Measurements from ENCODE around the gene CMAS. TPM values are rescaled to one million over a fixed set of nuclear protein-coding genes. Genes with fewer than 3 reads are reported as not detected.
"Not testable (repeated sequence)": the region's sequence is repeated elsewhere in the genome, so short reads cannot be mapped to it uniquely, and the experiment has no call there.

The CMAS gene
- total and polyA plus RNA-seq, 4 experiments from 2014 or later: 20.1 to 54.0 (median 32.7) TPM

GRCh38 chr12:22083167-22083566 is 37.1 kb downstream of the CMAS start:
- DNase-seq: peak; percentile 38 to 55 (median 51)
- peaks cover 0 to 3% (median 0%) of the 10 kb centered on the region in 8 donors for H3K9me3 Mint-ChIP-seq
- intact Hi-C loops (cut with micrococcal nuclease): loop anchor here (1.0 kb wide), 5 partner anchors 90 to 549 kb away; no protein-coding TSS in a partner anchor
- H3K36me3 ChIP-seq (ENCODE audit: insufficient read depth, low read length): no peaks in the 10 kb centered on the region
- H3K27ac ChIP-seq (ENCODE audit: low read depth, low read length): no peak overlapping the region
- H3K9me3 ChIP-seq (ENCODE audit: control insufficient read depth in 1 of 2, low read length in 2 of 2): no peaks in the 10 kb centered on the region
- H3K4me1 ChIP-seq (ENCODE audit: insufficient read depth, low read length): no peaks in the 10 kb centered on the region
- no peaks in the 10 kb centered on the region for H3K27me3 ChIP-seq (ENCODE audit: insufficient read depth, low read length)
- H3K4me3 Mint-ChIP-seq: no peak overlapping the region
- CTCF ChIA-PET (ENCODE audit: partially characterized antibody): interaction anchor here (0.6 to 9.7 kb wide), 22 partner anchors 10 to 521 kb away, joined by 3 to 110 read pairs (median 6); no protein-coding TSS in a partner anchor
- POLR2A ChIA-PET (ENCODE audit: partially characterized antibody): interaction anchor here (2.1 kb wide), 1 partner anchor 252 kb away, joined by 9 read pairs; no protein-coding TSS in a partner anchor
- no peak overlapping the region for H3K4me3 ChIP-seq (ENCODE audit: low read length in 2 of 2)
- no peaks in the 10 kb centered on the region for H3K4me1 Mint-ChIP-seq
- H3K27me3 Mint-ChIP-seq: no peaks in the 10 kb centered on the region
- H3K36me3 Mint-ChIP-seq: no peaks in the 10 kb centered on the region
- H3K27ac Mint-ChIP-seq: no peak overlapping the region

DNA sequence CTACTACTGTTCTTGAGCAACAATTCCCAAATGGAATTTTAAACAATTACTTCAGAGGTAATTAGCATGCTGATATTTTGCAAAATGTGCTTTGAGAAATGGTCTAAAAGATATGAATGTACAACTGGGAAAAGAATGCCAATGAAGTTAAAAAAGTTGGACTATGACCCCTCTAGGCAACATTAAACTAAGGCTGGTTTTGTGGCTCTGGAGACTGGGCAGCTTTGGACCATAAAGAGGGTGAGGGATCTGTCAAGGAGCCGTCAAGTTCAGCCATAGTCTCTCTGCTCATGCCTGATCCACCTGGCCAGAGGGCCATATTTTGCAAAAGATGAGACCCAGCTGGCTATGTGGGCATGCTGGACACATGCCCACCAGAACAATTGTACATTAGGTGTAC is 38.8 kb downstream of the CMAS start:
- H3K9me3 ChIP-seq (ENCODE audit: control insufficient read depth in 1 of 2, low read length in 2 of 2): no peaks in the 10 kb centered on the region
- Mint-ChIP-seq H3K36me3 (no peaks in the 10 kb centered on the region), H3K27me3 (peaks cover 0 to 3% of the 10 kb centered on the region in 2 donors), H3K9me3 (no peaks in the 10 kb centered on the region), H3K27ac (no peak overlapping the region), H3K4me1 (no peaks in the 10 kb centered on the region), H3K4me3 (no peak overlapping the region)
- intact Hi-C loops (cut with micrococcal nuclease): no loop called here
- H3K27me3 ChIP-seq (ENCODE audit: insufficient read depth, low read length): no peaks in the 10 kb centered on the region
- H3K36me3 ChIP-seq (ENCODE audit: insufficient read depth, low read length): no peaks in the 10 kb centered on the region
- H3K4me3 ChIP-seq (ENCODE audit: low read length in 2 of 2): no peak overlapping the region
- H3K27ac ChIP-seq (ENCODE audit: low read depth, low read length): no peak overlapping the region
- no peaks in the 10 kb centered on the region for H3K4me1 ChIP-seq (ENCODE audit: insufficient read depth, low read length)
- ChIA-PET POLR2A (ENCODE audit: partially characterized antibody) (no interaction called here), CTCF (ENCODE audit: partially characterized antibody) (interaction anchor here (1.7 to 2.7 kb wide), 2 partner anchors 246 to 375 kb away, joined by 3 to 11 read pairs; no protein-coding TSS in a partner anchor)
- DNase-seq: no peak

GRCh38 chr12:22088886-22089285 is 42.9 kb downstream of the CMAS start:
- no peaks in the 10 kb centered on the region for H3K36me3 Mint-ChIP-seq
- no peak overlapping the region for H3K4me3 Mint-ChIP-seq
- H3K9me3 ChIP-seq (ENCODE audit: control insufficient read depth in 1 of 2, low read length in 2 of 2): no peaks in the 10 kb centered on the region
- H3K9me3 Mint-ChIP-seq: no peaks in the 10 kb centered on the region
- no peaks in the 10 kb centered on the region for H3K4me1 ChIP-seq (ENCODE audit: insufficient read depth, low read length)
- no peaks in the 10 kb centered on the region for H3K36me3 ChIP-seq (ENCODE audit: insufficient read depth, low read length)
- intact Hi-C loops (cut with micrococcal nuclease): no loop called here
- no peaks in the 10 kb centered on the region for H3K27me3 ChIP-seq (ENCODE audit: insufficient read depth, low read length)
- POLR2A ChIA-PET (ENCODE audit: partially characterized antibody): no interaction called here
- CTCF ChIA-PET (ENCODE audit: partially characterized antibody): interaction anchor here (0.6 to 1.4 kb wide), 5 partner anchors 10 to 369 kb away, joined by 3 to 4 read pairs (median 3); no protein-coding TSS in a partner anchor
- no peak overlapping the region for H3K27ac ChIP-seq (ENCODE audit: low read depth, low read length)
- no peaks in the 10 kb centered on the region for H3K4me1 Mint-ChIP-seq
- H3K27ac Mint-ChIP-seq: no peak overlapping the region
- no peak overlapping the region for H3K4me3 ChIP-seq (ENCODE audit: low read length in 2 of 2)
- peaks cover 0 to 3% of the 10 kb centered on the region in 2 donors for H3K27me3 Mint-ChIP-seq
- DNase-seq: no peak

GRCh38 chr12:22089486-22089885 is 43.5 kb downstream of the CMAS start:
- no peaks in the 10 kb centered on the region for H3K27me3 ChIP-seq (ENCODE audit: insufficient read depth, low read length)
- Mint-ChIP-seq H3K9me3 (no peaks in the 10 kb centered on the region), H3K27ac (no peak overlapping the region), H3K36me3 (no peaks in the 10 kb centered on the region), H3K4me1 (no peaks in the 10 kb centered on the region), H3K4me3 (no peak overlapping the region), H3K27me3 (peaks cover 0 to 3% of the 10 kb centered on the region in 2 donors)
- H3K36me3 ChIP-seq (ENCODE audit: insufficient read depth, low read length): no peaks in the 10 kb centered on the region
- CTCF ChIA-PET (ENCODE audit: partially characterized antibody): interaction anchor here (0.8 to 1.7 kb wide), 3 partner anchors 11 to 370 kb away, joined by 3 read pairs; no protein-coding TSS in a partner anchor
- H3K9me3 ChIP-seq (ENCODE audit: control insufficient read depth in 1 of 2, low read length in 2 of 2): no peaks in the 10 kb centered on the region
- POLR2A ChIA-PET (ENCODE audit: partially characterized antibody): no interaction called here
- intact Hi-C loops (cut with micrococcal nuclease): no loop called here
- DNase-seq: no peak
- no peak overlapping the region for H3K4me3 ChIP-seq (ENCODE audit: low read length in 2 of 2)
- H3K27ac ChIP-seq (ENCODE audit: low read depth, low read length): no peak overlapping the region
- H3K4me1 ChIP-seq (ENCODE audit: insufficient read depth, low read length): no peaks in the 10 kb centered on the region

- H3K4me1 Mint-ChIP-seq: peaks cover 7 to 17% (median 13%) of the 10 kb centered on the region in 4 donors
- H3K27ac Mint-ChIP-seq; H3K27me3 ChIP-seq (ENCODE audit: insufficient read depth, low read length); H3K4me3 ChIP-seq (ENCODE audit: low read length in 2 of 2); H3K36me3 ChIP-seq (ENCODE audit: insufficient read depth, low read length); H3K9me3 Mint-ChIP-seq; H3K9me3 ChIP-seq (ENCODE audit: control insufficient read depth in 1 of 2, low read length in 2 of 2); intact Hi-C loops (cut with micrococcal nuclease); H3K36me3 Mint-ChIP-seq; DNase-seq; H3K27me3 Mint-ChIP-seq; H3K27ac ChIP-seq (ENCODE audit: low read depth, low read length); POLR2A ChIA-PET (ENCODE audit: partially characterized antibody); H3K4me3 Mint-ChIP-seq: not testable (repeated sequence)
- peaks cover 14% of the 10 kb centered on the region for H3K4me1 ChIP-seq (ENCODE audit: insufficient read depth, low read length)
- CTCF ChIA-PET (ENCODE audit: partially characterized antibody): interaction anchor here (0.6 to 5.3 kb wide), 7 partner anchors 17 to 360 kb away, joined by 3 to 47 read pairs (median 21); partner anchors contain the start of gene CMAS
These were observed 53.0 kb downstream of the CMAS start for GRCh38 chr12:22099062-22099461.

- POLR2A ChIA-PET (ENCODE audit: partially characterized antibody): interaction anchor here (1.1 to 2.8 kb wide), 3 partner anchors 63 to 358 kb away, joined by 3 to 16 read pairs (median 5); no protein-coding TSS in a partner anchor
- DNase-seq: peak in 4 of 5 donors; percentile 45 to 55 (median 47)
These were observed 55.1 kb downstream of the CMAS start for GRCh38 chr12:22100958-22101748.

GRCh38 chr12:22101749-22102243 is 55.8 kb downstream of the CMAS start:
- no peak overlapping the region for H3K4me3 Mint-ChIP-seq
- intact Hi-C loops (cut with micrococcal nuclease): loop anchor here (1.0 kb wide), 4 partner anchors 72 to 359 kb away; no protein-coding TSS in a partner anchor
- H3K27me3 Mint-ChIP-seq: no peaks in the 10 kb centered on the region
- peaks cover 7 to 17% (median 13%) of the 10 kb centered on the region in 4 donors for H3K4me1 Mint-ChIP-seq
- H3K9me3 Mint-ChIP-seq: no peaks in the 10 kb centered on the region
- H3K36me3 Mint-ChIP-seq: no peaks in the 10 kb centered on the region
- Histone ChIP-seq H3K27me3 (ENCODE audit: insufficient read depth, low read length) (no peaks in the 10 kb centered on the region), H3K4me1 (ENCODE audit: insufficient read depth, low read length) (peaks cover 14% of the 10 kb centered on the region), H3K27ac (ENCODE audit: low read depth, low read length) (no peak overlapping the region), H3K36me3 (ENCODE audit: insufficient read depth, low read length) (no peaks in the 10 kb centered on the region), H3K4me3 (ENCODE audit: low read length in 2 of 2) (no peak overlapping the region), H3K9me3 (ENCODE audit: control insufficient read depth in 1 of 2, low read length in 2 of 2) (no peaks in the 10 kb centered on the region)
- H3K27ac Mint-ChIP-seq: peak overlapping the region in 1 of 7 donors; percentile 14
- ChIA-PET CTCF (ENCODE audit: partially characterized antibody) (interaction anchor here (0.7 to 5.3 kb wide), 15 partner anchors 10 to 358 kb away, joined by 3 to 47 read pairs (median 5); no protein-coding TSS in a partner anchor), POLR2A (ENCODE audit: partially characterized antibody) (interaction anchor here (1.1 to 2.8 kb wide), 3 partner anchors 62 to 358 kb away, joined by 3 to 16 read pairs (median 5); no protein-coding TSS in a partner anchor)
- DNase-seq: no peak

More at GRCh38 chr12:22100958-22101748, 55.1 kb downstream of the CMAS start:
- H3K4me1 Mint-ChIP-seq: peaks cover 7 to 17% (median 13%) of the 10 kb centered on the region in 4 donors
- CTCF ChIA-PET (ENCODE audit: partially characterized antibody): interaction anchor here (0.7 to 5.3 kb wide), 19 partner anchors 11 to 358 kb away, joined by 3 to 47 read pairs (median 5); no protein-coding TSS in a partner anchor
- H3K27ac Mint-ChIP-seq: peak overlapping the region in 1 of 7 donors; percentile 13
- H3K27me3 Mint-ChIP-seq: no peaks in the 10 kb centered on the region
- no peaks in the 10 kb centered on the region for H3K9me3 Mint-ChIP-seq
- intact Hi-C loops (cut with micrococcal nuclease): loop anchor here (1.0 kb wide), 4 partner anchors 72 to 359 kb away; no protein-coding TSS in a partner anchor
- Histone ChIP-seq H3K27me3 (ENCODE audit: insufficient read depth, low read length) (no peaks in the 10 kb centered on the region), H3K36me3 (ENCODE audit: insufficient read depth, low read length) (no peaks in the 10 kb centered on the region), H3K4me3 (ENCODE audit: low read length in 2 of 2) (no peak overlapping the region), H3K9me3 (ENCODE audit: control insufficient read depth in 1 of 2, low read length in 2 of 2) (no peaks in the 10 kb centered on the region), H3K4me1 (ENCODE audit: insufficient read depth, low read length) (peaks cover 14% of the 10 kb centered on the region), H3K27ac (ENCODE audit: low read depth, low read length) (no peak overlapping the region)
- peak overlapping the region in 1 of 8 donors; percentile 32 for H3K4me3 Mint-ChIP-seq
- no peaks in the 10 kb centered on the region for H3K36me3 Mint-ChIP-seq
